B cell (primary cell): ENCODE data around the gene SHLD1.

ENCODE experiments used
- CTCF ChIP-seq: fragments of 200-600 bp; IDR thresholded peaks from one replicate; pipeline ENCODE4 v1.8.0; 2022; ENCODE audit warnings: antibody characterized with exemption, mild to moderate bottlenecking
- EZH2 ChIP-seq: IDR thresholded peaks from 2 replicates; pipeline ENCODE4 v1.6.1; 2012; ENCODE audit warnings: borderline replicate concordance, low read depth, mild to moderate bottlenecking, moderate library complexity, low read length; ENCODE audit not compliant: insufficient read depth, poor library complexity, severe bottlenecking

- no peak for TF ChIP-seq EZH2
- TF ChIP-seq CTCF = no peak
These were observed 3.6 kb downstream of the SHLD1 start for GRCh38 chr20:5753814-5754213.
